KG1 (cell line): ENCODE results near the gene AUNIP.

ENCODE experiments used
- DNase-seq: peaks from one replicate; lab custom pipeline; 2025; lab: John Stamatoyannopoulos, UW

Gene AUNIP

DNA sequence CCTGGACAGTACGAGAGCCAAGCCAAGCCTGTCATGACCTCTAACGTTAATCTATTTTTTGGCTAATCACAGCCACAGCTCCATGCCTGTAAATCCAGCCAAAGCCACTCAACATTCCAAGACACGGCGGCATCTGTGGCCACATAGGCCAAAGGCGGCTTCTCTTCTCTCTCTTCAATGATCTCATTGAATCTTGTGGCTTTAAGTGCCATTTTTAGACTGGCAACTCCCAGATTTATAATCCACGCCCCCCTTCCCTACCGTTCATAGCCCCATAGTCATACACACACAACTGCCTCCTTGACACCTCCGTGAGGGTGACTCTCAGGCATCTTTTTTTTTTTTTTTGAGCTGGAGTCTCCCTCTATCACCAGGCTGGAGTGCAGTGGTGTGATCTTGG is 64.9 kb downstream of the AUNIP start:
- no peak for DNase-seq

DNA sequence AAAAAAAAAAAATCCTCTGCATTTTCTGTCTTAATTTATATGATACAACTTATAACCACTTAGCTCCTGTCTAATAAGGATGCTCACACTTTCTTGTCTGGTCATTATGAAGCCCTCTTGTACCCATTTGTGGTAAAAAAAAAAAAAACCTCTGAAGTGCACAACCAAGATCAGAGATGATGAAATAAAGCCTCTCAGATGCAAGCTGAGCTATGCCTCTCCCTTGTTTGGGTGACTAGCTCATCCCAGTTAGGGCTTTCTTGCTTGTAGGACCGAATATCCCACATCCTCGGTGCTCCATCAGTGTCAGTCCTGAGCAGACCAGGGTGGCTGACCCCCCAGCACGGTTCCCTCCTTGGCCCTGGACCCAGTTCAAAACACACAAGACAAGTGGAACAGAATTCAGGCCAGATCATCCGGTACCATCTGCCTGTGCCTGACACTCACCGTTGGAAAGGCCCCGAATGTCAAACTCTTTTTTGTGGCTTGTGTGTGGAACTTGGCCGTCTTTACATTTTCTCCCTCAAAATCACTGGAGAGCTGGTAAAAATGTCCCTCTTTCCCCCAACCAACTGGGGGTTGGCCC is 65.6 kb downstream of the AUNIP start:
- DNase-seq = no peak

DNA sequence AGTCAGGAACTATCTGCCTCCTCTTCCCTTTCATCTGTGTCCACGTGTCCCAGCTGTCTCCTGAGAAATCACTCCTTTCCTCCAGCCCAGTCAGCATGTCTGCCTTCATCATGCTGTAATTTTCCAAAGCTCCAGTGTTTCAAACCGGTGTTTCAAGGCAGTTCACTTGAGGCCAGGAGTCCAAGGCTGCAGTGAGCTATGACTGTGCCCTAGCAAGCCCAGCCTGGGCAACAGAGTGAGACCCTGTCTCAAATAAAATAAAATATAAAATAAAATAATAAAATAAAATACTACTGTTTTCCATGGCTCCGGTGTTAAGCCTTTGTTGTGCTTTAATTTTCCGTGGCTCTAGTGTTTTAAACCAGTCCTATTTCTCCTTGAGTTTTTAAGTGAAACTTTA is 67.1 kb downstream of the AUNIP start:
- DNase-seq = no peak

DNA sequence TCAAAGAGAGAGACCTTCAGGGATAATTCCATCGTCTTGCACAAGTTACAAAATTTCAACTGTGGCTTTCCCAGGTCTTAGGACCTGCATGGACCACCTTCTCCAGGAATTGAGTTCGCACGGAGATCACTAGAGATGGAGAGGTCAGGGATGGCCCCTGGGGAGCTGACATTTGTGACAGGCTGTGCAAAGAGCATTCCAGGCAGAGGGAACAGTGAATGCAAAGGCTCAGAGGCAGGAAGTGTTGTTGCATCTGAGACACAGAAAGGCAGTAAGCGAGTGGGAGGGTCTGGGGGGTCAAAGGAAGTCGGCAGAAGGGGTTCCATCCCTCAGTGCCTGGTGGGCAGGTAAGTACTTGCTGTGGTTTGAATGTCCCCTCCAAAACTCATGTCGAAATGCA is 68.8 kb downstream of the AUNIP start:
- no peak for DNase-seq

DNA sequence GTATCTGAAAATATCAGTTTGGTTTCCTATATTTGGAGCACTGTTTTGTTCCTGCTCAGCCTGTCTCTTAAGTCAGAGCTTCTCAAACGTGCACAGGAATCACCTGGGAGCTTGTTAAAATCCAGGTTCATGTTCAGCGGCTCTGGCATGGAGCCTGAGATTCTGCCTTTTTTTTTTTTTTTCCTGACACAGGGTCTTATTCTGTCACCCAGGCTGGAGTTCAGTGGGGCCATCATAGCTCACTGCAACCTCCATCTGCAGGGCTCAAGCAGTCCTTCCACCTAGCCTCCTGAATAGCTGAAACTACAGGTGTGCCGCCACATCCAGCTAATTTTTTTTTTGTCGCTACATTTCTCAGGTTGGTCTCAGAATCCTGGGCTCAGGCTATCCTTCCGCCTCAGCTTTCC is 71.5 kb downstream of the AUNIP start:
- DNase-seq = no peak

DNA sequence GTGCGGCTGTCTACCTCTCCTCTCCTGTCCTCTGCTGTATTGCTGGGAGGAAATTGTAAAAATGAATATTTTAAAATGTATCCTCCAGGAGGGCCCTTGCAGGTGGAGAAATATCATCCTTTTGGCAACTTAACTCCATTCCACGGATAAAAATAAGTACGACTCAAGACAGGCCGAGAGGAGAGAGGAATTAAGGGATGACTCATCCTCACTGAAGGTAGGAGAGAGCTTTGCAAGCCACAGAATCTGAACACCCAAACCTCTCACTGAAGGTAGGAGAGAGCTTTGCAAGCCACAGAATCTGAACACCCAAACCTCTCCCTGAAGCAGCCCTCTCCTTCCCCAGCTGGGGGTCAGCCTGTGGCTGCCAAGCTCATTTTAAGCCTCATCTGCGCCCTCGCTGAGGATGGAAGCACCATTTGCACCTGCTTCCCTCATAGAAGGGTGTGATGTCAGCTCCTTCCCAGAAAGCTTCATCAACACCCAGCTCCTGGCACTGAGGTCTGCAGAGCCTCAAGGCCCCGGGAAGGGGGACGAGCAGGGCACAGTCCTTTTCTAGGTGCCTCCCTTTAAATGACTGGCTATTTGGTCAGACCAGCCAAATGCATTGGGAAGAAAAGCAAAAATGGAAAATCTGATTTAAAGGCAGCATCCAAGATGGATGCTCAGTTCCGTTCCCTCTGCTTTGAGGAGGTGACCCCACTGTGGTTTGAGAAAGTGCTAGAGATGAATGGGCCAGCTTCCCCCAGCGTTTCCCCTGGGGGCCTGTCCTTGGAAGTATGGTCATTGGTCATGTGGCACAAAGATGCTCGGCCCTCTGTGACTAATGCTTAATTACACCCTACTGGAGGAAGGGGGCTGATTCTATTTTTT is 72.1 kb downstream of the AUNIP start:
- no peak for DNase-seq

DNA sequence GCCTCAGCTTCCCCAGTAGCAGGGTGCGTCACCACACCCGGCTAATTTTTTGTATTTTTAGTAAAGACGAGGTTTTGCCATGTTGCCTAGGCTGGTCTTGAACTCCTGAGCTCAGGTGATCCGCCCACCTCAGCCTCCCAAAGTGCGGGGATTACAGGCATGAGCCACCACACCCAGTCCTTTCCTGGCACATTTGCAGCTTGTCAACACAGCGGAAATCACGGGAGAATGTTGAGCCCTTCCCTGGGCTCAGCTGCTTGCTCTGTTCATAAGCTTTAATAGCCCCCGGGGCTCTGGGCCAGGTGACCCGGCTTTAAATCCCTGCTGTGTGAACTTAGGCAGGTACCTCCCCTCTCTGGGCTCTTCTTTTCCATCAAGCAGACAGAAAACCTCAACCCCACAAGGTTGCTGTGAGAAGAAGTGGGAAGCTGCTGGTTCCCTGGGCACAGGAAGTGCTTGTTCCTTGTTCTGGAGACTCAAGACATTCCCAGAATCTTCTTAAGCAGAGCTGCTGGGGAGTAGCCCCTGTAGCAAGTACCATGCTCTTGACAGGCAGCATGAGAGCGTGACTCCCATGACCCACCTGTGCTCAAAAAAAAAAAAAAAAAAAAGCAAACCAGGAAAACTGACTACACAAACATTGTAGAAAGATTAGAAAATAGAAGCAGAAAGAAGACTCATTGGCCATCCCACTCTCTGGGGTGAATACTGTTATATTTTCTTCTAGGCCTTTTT is 73.8 kb downstream of the AUNIP start:
- DNase-seq = no peak

DNA sequence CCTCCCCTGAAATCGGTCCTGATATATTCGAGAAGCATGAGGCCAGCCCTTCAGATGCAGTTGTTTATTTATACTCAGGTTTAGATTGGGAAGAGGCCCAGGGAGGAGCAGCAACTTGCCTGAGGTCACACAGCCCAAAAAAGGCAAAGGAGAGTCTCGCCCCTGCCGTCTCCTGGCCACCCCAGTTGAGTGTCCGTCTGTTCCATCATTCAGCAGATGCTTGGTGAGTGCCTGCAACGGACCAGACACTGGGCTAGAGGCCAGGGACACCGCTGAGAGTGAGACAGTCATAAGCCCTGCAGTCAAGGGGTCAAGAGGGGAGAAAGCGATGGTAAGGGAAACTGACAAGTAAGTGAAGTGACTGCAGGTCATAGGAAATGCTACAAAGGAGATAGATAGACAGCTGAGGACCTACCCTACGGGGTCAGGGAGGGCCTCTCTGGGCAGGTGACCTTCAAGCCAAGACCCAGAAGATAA is 74.6 kb downstream of the AUNIP start:
- no peak for DNase-seq
